Sigmoid colon (tissue), 4 donors: ENCODE data around the gene STK16.

ENCODE experiments used
- CTCF ChIP-seq, 4 experiments: fragments of 450-650 bp in 3 of 4; fragments of 200-600 bp in 1 of 4; IDR thresholded peaks; one replicate each; pipeline ENCODE4 v1.5.1; 2016 to 2019; ENCODE audit warnings: antibody characterized with exemption in 4 of 4, mild to moderate bottlenecking in 3 of 4, moderate library complexity in 2 of 4
- EP300 ChIP-seq, 4 donors: sonication (generic); formaldehyde crosslinking; IDR thresholded peaks; one replicate each; pipeline ENCODE4 v1.6.1; 2017; ENCODE audit warnings: antibody characterized with exemption in 4 of 4

- TF ChIP-seq EP300 (IDR thresholded peaks at IDR 0.05), result no peak
- no peak for TF ChIP-seq CTCF (IDR thresholded peaks at IDR 0.05)
These were observed 34.7 kb downstream of the STK16 start for GRCh38 chr2:219279916-219280516.
